Dedifferentiated amniotic fluid mesenchymal stem cell (primary cell): ENCODE data around the gene PRSS22.

Source experiments
- DNase-seq: peaks from one replicate; pipeline ENCODE4 v3.0.0-alpha.2; 2016; ENCODE audit errors: extremely low spot score

The PRSS22 gene

DNA sequence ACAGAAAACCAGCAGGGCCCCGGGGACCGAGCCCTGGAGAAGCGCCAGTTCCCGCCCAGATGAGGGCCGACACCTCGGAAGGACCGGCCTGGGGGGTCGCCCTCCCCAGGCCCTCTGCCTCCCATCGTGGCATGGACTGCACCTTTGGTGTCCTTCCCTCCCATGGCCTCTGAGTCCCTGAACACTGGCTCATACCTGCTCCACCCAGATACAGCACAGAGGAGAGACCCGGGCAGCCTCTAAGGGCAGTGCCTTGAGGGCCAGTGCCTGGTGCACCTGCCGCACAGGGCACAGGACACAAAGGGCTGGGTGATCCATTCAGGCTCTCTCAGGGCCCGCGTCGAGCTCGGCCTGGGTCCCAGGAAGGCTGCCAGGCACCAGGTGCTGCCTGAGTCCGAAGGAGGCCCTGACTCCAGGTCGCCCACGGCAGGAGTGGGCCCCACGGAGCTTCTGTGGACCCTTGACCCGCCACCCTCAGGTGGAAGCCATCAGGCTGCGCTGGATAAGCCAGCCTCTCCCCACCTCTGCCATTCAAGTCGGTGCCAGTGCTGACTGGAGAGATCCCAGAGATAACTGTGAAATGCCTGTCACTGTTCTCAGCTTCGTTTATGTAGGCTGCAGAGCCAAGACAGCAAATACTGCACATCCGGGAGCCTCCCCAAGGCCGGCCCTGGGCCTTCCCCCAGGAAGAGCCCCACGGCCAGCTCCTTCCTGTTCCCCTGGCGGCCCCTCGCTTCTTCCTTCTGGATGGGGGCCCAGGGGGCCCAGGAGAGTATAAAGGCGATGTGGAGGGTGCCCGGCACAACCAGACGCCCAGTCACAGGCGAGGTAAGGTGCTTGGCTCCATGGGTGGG lies 28.2 kb downstream of the PRSS22 start, which contains the start of gene ZG16B:
ZG16B (plus strand) TSS at position 803 of the 854 bp plus-strand sequence. CDS start 139 bp downstream, outside the sequence.
- DNase-seq, result no peak

- no peak for DNase-seq
These were observed 29.0 kb downstream of the PRSS22 start for GRCh38 chr16:2828876-2829430.

- no peak for DNase-seq
These were observed 29.5 kb downstream of the PRSS22 start for GRCh38 chr16:2828521-2828840.

GRCh38 chr16:2827831-2828520 lies 30.0 kb downstream of the PRSS22 start:
- DNase-seq, result no peak

DNA sequence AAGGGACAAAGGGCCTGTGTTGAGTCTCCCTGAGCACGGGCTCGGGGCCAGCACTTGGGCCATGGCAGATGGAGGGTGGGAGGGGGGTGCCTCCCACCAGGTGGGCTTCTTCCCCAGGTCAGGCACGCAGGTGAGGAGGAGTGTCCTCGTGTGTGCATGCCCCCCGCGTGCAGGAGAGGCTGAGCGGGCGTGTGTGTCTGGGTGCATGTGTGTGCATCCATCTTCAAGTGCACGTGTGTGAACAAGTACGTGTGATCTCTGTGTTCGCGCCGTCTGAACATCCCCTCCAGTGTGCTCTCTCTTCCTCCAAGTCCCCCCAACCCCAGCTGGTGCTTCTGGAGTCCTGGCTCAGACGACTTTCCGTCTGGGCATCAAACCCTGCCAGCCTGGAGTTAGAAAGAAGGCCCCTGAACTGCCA lies 30.6 kb downstream of the PRSS22 start:
- no peak for DNase-seq

- DNase-seq, result no peak
These were observed 31.2 kb downstream of the PRSS22 start for GRCh38 chr16:2826591-2827373.

- no peak for DNase-seq
These were observed 32.1 kb downstream of the PRSS22 start for GRCh38 chr16:2825906-2826305.

GRCh38 chr16:2825049-2825742 lies 32.8 kb downstream of the PRSS22 start:
- DNase-seq, result no peak

GRCh38 chr16:2824626-2825025 lies 33.3 kb downstream of the PRSS22 start:
- DNase-seq, result no peak

DNA sequence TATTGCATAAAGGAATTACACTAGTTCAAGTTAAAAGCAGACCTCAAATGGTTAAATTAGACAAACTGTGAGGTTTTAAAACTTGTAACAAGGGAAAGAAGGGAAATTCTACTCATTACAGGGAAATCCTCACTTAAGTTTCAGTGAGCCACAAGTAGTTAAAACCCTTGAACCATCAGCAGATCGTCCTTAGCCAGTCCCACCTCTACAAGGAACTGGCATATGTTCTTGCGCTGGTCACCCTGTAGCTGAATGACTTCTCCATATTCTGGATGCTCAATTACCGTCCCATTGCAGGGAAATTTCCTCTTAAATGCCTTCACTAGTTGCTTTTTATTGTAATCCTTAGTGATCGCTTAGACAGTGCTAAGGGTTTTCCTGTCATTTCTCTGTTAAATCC lies 35.5 kb downstream of the PRSS22 start:
- no peak for DNase-seq

DNA sequence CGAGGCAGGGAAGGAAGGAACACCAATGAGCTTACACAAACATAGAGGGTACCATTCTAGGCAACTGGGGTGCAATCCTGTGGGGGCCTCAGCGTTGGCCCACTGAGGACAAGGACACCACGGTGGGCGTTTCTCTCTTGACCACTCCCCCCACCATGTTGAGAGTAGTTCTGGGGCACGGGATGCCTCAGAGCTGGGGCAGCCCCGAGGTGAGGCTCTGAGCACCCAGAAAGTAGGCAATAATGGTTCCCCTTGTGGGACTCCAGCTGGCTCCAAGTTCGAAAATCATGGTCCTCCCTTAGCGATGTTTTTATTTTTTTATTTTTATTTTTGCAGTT lies 35.8 kb downstream of the PRSS22 start:
- DNase-seq, result no peak

DNA sequence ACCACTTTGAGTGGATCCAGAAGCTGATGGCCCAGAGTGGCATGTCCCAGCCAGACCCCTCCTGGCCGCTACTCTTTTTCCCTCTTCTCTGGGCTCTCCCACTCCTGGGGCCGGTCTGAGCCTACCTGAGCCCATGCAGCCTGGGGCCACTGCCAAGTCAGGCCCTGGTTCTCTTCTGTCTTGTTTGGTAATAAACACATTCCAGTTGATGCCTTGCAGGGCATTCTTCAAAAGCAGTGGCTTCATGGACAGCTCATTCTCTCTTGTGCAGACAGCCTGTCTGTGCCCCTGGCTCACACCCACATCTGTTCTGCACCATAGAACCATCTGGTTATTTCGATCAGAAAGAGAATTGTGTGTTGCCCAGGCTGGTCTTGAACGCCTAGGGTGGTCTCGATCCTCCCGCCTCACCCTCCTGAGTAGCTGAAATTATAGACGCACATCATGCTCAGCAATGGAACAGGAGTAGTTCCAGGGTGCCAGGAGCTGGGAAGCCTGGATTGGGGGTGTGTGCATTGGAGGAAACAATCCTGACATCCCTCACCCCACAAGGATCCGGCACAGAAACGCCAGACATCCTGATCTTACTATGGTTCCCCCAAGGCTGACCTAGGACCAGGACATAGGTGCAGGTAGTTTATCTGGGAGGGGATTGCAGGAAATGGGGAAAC lies 36.3 kb downstream of the PRSS22 start:
- no peak for DNase-seq

GRCh38 chr16:2820836-2821486 lies 37.0 kb downstream of the PRSS22 start:
- DNase-seq, result no peak

DNA sequence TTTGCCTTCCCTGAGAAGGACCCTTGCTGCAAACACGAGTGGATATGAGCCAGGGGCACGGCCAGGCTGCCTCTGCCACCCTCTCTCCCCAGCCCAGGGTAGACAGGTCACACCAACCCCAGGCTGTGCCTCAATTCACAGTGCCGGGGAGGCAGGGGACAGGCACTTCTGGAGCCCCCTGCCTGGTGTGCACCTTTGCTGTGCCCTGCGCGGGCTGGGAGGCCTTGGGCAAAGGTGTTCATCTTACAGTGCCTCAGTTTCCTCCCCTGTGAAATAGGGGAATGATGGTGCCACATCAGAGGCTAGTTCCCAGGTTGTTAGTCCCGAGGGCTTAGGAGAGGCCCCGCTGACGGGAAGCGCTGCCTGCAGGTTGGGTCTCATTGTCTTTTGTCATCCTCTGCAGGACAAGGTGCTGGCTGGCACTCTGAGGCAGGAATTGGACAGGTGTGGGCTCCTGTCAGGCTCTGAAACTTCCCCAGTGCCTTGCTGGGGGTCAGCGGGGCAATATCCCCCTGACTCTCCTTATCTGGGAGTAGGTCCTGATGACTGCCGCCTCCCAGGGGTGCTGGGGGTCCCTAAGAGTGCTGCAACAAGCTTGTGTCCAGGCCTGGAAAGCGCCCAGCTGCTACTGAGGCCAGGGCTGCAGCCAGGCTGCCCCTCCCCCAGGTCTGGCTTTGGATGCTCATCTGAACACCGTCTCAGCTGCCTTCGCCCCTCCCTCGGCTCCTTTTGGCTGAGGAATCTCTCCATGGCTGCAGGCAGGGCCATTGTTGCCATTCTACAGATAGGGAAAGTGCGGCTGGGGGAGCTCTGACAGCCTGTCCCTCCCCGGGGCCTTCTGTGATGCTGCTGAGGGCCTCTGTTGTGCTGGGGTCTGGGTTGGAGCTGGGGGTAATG lies 37.8 kb downstream of the PRSS22 start:
- DNase-seq, result no peak

DNA sequence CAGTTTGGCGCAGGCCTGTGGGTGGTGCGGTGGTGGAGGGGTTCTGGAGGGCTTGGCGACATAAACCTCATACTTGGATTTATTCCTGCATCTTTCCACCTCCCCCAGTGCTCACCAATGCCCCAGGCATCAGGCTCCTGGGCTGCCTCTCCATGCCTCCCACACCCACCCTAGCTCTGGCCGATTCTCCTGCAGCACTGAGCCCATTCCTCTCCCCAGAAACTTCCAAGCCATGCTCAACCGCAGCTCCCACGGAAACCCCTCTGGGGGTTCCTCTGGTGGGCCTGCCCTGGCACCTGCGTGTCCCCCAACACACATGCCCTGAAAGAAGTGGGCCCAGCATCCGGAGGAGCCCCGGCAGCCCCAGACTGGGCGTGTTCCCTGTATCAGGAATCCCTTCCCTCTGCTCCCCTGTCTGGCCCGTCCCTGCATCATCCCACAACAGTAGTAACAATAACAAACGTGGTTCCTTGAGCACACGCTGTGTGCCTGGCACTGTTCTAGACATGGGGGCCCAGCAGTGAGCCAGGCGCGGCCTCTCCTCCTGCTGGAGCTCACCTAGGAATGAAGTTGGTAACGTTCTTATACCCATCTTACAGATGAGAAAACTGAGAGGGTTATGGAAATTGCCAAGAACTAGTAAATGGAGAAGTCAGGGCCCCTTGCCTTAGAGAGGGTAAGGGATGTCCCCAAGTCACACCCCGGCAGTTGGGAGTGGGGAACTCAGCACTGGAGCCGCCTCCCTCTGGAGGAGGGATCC lies 38.6 kb downstream of the PRSS22 start:
- DNase-seq, result no peak

GRCh38 chr16:2818272-2818876 lies 39.6 kb downstream of the PRSS22 start:
- no peak for DNase-seq

DNA sequence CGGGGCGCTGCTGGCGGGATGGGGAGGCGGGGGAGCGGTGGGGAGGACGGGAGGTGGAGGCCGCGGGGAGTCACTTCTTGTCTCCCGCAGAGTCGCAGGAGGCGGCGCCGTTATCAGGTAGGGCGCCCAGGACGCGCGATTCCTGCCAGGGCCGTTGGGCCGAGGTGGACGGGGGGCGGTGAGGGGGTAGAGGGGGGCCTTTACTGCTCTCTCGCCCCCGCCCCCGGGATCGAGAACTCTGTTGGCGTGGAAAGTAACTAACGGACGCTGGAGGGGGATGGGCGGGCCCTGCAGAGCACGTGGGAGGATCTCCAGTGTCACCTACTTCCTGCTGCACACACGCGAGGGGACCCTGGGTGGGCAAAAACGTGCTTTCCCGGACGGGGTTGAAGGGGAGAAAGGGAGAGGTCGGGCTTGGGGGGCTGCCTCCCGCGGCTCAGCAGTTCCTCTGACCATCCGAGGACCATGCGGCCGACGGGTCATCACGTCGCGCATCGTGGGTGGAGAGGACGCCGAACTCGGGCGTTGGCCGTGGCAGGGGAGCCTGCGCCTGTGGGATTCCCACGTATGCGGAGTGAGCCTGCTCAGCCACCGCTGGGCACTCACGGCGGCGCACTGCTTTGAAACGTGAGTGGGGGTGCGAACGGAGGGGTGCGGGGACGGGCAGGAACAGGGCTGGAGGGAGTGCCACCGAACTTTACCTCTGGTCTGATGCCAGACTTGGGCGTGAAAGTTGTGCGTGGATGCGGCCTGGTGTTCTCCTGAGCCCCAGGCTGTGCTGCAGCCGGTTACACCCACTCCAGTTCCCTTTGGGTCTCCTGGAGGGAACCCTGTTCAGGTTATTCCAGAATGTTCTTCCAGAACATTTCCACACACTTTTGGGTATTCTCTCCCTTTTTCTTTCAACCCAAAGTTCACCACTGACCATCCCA lies 40.4 kb downstream of the PRSS22 start:
- DNase-seq, result no peak
